GM19468 (cell line): ENCODE results near the gene WWC2.

ENCODE experiments used
- ATAC-seq: cut with Tn5 transposase; IDR thresholded peaks from one replicate; pipeline ENCODE4 v1.9.1; 2021; ENCODE audit warnings: mild to moderate bottlenecking, moderate library complexity, moderate number of reproducible peaks; ENCODE audit not compliant: unreplicated experiment; ENCODE audit errors: extremely low read depth

Gene WWC2

GRCh38 chr4:183098723-183099536 lies at the start of gene WWC2:
WWC2 (plus strand) TSS chr4:183099257; CDS start chr4:183099492, 235 bp downstream.
- no peak for ATAC-seq

- no peak for ATAC-seq
These were observed 45.4 kb upstream of the WWC2 start for GRCh38 chr4:183053681-183054080.

- ATAC-seq = no peak
These were observed 41.8 kb upstream of the WWC2 start for GRCh38 chr4:183057255-183057654.

GRCh38 chr4:183059797-183060196 lies 39.3 kb upstream of the WWC2 start:
- ATAC-seq = no peak

- ATAC-seq = no peak
These were observed 30.6 kb upstream of the WWC2 start for GRCh38 chr4:183068502-183068901.

GRCh38 chr4:183071222-183071621 lies 27.8 kb upstream of the WWC2 start:
- no peak for ATAC-seq

GRCh38 chr4:183072176-183072575 lies 26.9 kb upstream of the WWC2 start:
- no peak for ATAC-seq

- no peak for ATAC-seq
These were observed 25.3 kb upstream of the WWC2 start for GRCh38 chr4:183073838-183074145.

GRCh38 chr4:183074288-183074990 lies 24.6 kb upstream of the WWC2 start:
- no peak for ATAC-seq

GRCh38 chr4:183078634-183079033 lies 20.4 kb upstream of the WWC2 start:
- no peak for ATAC-seq

GRCh38 chr4:183080372-183081115 lies 18.5 kb upstream of the WWC2 start:
- no peak for ATAC-seq

GRCh38 chr4:183081116-183081469 lies 18.0 kb upstream of the WWC2 start:
- ATAC-seq = no peak

GRCh38 chr4:183082053-183082452 lies 17.0 kb upstream of the WWC2 start:
- no peak for ATAC-seq

GRCh38 chr4:183094393-183095198 lies 4.5 kb upstream of the WWC2 start:
- no peak for ATAC-seq

GRCh38 chr4:183095199-183095512 lies 3.9 kb upstream of the WWC2 start:
- no peak for ATAC-seq

GRCh38 chr4:183096276-183096965 lies 2.6 kb upstream of the WWC2 start:
- ATAC-seq = no peak

GRCh38 chr4:183097231-183098018 lies 1.6 kb upstream of the WWC2 start:
- ATAC-seq = no peak

- no peak for ATAC-seq
These were observed 886 bp upstream of the WWC2 start for GRCh38 chr4:183098019-183098722.
